ENCODE data around the gene MICB.
"Not testable (repeated sequence)": the region's sequence is repeated elsewhere in the genome, so short reads cannot be mapped to it uniquely, and the experiment has no call there.

MICB gene

GRCh38 chr6:31509036-31509435 is 11.1 kb downstream of the MICB start:
- not testable (repeated sequence) for DNase-seq (ENCODE audit: low read depth in 2 of 2)

- no peak for DNase-seq (ENCODE audit: low read depth in 2 of 2)
Measured at GRCh38 chr6:31510007-31510406, 12.1 kb downstream of the MICB start.

GRCh38 chr6:31513456-31514165 is 15.7 kb downstream of the MICB start:
- DNase-seq (ENCODE audit: low read depth in 2 of 2) = no peak

GRCh38 chr6:31521835-31522234 is 23.9 kb downstream of the MICB start:
- no peak for DNase-seq (ENCODE audit: low read depth in 2 of 2)

DNA sequence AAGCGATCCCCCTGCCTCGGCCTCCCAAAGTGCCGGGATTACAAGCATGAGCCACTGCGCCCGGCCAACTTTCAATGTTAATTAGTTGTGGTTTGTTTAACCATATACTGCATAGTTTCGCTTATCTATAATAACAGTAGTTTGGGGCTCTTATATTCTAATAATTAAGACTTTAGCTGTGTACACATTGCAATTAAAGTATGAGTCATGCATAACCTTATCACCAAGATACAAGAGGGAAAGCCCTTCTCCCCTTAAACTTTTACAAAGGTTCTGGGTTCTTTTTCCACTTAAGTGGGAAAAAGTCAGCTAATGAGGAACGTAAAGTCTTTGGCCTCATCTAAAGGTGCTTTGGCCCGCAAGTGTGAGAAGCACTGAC is 27.6 kb downstream of the MICB start:
- no peak for DNase-seq (ENCODE audit: low read depth in 2 of 2)

- DNase-seq (ENCODE audit: low read depth in 2 of 2) = no peak
Measured at GRCh38 chr6:31525932-31526591, 28.1 kb downstream of the MICB start.

- no peak for DNase-seq (ENCODE audit: low read depth in 2 of 2)
Measured at GRCh38 chr6:31528307-31528777, 30.4 kb downstream of the MICB start.

DNA sequence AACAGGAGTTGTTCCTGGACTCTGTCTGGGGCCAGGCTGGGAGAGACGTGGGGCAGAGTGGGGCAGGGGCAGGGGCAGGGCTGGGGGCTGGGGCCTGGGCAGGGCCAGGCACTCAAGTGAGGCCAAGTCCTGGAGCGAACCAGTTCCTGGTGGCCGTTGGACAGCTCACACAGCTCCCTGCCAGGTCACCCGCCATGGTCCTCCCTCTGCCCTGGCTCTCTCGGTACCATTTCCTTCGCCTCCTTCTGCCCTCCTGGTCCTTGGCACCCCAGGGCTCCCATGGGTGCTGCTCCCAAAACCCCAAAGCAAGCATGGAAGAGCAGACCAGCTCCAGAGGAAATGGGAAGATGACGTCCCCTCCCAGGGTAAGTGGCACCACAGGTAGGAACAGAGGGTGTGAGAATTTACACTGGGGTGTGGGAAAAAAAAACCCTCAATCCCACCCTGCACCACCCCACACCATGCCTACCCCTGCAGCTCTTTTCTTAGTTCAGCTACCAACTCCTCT is 30.9 kb downstream of the MICB start, which contains the start of gene MCCD1:
Gene MCCD1, plus strand, starts transcription at position 142 of the 508 bp plus-strand sequence. Its CDS starts 53 bp downstream, at position 195.
- no peak for DNase-seq (ENCODE audit: low read depth in 2 of 2)

DNA sequence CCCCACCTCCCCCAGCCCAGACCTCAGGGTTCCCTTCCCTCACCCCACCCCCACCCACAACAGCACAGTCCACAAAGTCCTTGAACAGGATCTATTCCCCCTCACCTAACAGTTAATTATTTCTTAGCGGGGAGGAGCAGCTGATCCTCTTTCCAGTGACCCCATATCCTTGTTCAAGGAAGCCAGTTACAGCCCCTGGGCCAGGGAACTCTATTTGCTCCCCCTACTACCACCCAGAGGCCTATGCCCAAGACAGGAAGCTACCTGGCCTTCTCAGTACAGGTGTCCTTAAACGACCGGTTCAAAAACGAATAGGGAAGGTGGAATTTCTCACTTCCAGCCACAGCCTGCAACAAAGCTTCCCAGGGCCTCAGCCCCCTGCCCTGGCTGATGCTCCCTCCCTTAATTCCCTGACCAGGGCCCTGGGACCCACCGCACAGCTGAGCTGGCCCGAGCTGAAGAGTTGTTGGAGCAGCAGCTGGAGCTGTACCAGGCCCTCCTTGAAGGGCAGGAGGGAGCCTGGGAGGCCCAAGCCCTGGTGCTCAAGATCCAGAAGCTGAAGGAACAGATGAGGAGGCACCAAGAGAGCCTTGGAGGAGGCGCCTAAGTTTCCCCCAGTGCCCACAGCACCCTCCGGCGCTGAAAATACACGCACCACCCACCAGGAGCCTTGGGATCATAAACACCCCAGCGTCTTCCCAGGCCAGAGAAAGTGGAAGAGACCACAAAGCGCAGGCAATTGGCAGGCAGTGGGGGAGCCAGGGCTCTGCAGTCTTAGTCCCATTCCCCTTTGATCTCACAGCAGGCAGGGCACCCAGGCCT is 31.6 kb downstream of the MICB start:
- DNase-seq (ENCODE audit: low read depth in 2 of 2) = no peak

- DNase-seq (ENCODE audit: low read depth in 2 of 2) = no peak
Measured at GRCh38 chr6:31530659-31531058, 32.7 kb downstream of the MICB start.

GRCh38 chr6:31531162-31531561 is 33.2 kb downstream of the MICB start:
- DNase-seq (ENCODE audit: low read depth in 2 of 2) = no peak

DNA sequence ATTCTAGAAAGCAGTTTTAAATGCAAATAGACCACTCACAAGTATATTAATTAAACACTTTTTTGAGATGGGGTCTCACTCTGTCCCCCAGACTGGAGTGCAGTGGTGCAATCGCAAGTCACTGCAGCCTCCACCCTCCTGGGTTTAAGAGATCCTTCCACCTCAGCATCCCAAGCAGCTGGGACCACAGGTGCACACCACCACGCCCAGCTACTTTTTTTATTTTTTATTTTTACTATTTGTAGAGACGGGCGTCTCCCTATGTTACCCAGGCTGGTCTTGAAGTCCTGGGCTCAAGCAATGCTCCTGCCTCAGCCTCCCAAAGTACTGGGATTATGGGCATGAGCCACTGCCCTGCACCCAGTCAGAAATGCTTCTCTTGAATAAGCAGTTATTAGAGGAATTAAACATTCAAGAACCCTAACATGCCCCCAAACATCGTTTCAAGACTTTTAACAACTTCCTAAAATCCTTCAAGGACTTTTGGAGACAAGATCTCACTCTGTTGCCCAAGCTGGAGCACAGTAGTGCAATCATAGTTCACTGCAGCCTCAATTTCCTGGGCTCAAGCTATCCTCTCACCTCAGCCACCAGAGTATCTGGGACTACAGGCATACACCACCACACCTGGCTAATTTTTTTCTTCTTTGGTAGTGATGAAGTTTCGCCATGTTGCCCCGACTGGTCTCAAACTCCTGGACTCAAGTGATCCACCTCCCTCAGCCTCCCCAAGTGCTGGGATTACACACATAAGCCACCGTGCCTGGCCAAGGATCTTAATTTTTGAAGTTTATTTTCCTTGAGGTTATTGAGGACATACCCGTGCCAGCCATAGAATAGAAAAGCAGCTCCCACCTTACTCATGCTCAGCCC is 34.1 kb downstream of the MICB start:
- no peak for DNase-seq (ENCODE audit: low read depth in 2 of 2)

- no peak for DNase-seq (ENCODE audit: low read depth in 2 of 2)
Measured at GRCh38 chr6:31532644-31533454, 34.9 kb downstream of the MICB start.

- no peak for DNase-seq (ENCODE audit: low read depth in 2 of 2)
Measured at GRCh38 chr6:31533455-31533841, 35.5 kb downstream of the MICB start.

DNA sequence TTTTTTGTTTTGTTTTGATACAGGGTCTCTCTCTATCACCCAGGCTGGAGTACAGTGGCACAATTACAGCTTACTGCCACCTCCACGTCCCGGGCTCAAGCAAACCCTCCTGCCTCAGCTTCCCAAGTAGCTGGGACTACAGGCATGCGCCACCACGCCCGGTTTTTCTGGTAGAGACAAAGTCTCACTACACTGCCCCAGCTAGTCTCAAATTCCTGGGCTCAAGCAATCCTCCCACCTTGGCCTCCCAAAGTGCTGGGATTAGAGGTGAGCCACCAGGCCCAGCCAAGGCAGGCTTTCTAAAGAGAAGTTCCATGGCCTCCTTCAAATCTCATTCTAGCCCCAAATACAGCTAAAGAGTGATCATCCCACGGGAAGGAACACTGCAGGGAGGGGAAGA is 36.1 kb downstream of the MICB start:
- DNase-seq (ENCODE audit: low read depth in 2 of 2) = no peak

DNA sequence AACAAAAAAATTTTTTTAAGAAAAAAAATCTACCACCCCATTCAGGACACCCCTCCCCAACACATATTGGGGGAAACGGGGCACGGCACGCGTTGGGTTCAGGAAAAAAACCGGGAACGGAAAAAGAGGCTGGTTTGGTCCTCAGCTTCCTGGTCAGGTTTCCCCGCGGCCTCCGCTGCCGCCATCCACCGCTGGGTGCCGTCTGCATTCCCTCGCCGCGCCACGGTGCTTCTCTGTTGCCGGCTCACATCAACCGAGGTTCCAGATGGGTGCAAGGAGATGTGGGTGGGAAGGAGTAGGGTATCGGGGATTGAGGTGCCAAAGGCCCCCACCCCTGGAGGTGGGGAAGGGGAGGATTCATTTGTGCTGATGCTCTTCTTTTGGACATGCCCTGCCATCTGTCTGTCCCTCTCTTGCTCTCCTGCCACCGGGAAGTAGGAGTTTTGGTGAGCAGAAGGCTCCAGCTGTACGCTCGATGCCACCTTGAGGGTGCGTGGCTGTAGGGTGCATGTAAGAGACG is 36.6 kb downstream of the MICB start:
- DNase-seq (ENCODE audit: low read depth in 2 of 2) = no peak

- DNase-seq (ENCODE audit: low read depth in 2 of 2) = no peak
Measured at GRCh38 chr6:31535538-31536324, 37.8 kb downstream of the MICB start.

- DNase-seq (ENCODE audit: low read depth in 2 of 2) = no peak
Measured at GRCh38 chr6:31538805-31539400, 41.0 kb downstream of the MICB start.

- DNase-seq (ENCODE audit: low read depth in 2 of 2) = no peak
Measured at GRCh38 chr6:31540640-31541039, 42.7 kb downstream of the MICB start.

Measured in stimulated activated CD4-positive, alpha-beta T cell treated with anti-CD3 and anti-CD28 coated beads, Interleukin-1b, Interleukin-23, amount 100 ng/mL, for 1 hour (primary cell).